Gastroesophageal sphincter (tissue), 4 donors: ENCODE measurements around the gene RBM19. TPM values are rescaled to one million over a fixed set of nuclear protein-coding genes. Genes with fewer than 3 reads are reported as not detected.

Experiments used
- ATAC-seq: fragments of 150-250 bp; one replicate; pipeline ENCODE4 v1.9.1; 2016; ENCODE audit warnings: mild to moderate bottlenecking, moderate library complexity
- H3K27ac ChIP-seq, 4 donors: fragments of 200-600 bp; sonication (generic) in 3 of 4; 1 replicate in 3 of 4; 2 replicates in 1 of 4; pipeline ENCODE4 v1.5.1; 2016 to 2019
- H3K27me3 ChIP-seq: fragments of 200-600 bp; sonication (generic); one replicate; pipeline ENCODE4 v1.5.1; 2019
- H3K36me3 ChIP-seq, 2 donors: fragments of 200-600 bp; sonication (generic); one replicate each; pipeline ENCODE4 v1.5.1; 2019; ENCODE audit warnings: control low read depth in 1 of 2
- H3K4me1 ChIP-seq, 3 donors: fragments of 200-600 bp; sonication (generic); 1 replicate in 2 of 3; 2 replicates in 1 of 3; pipeline ENCODE4 v1.5.1; 2016 to 2019; ENCODE audit warnings: control low read depth in 2 of 3
- H3K4me3 ChIP-seq, 2 donors: fragments of 200-600 bp; sonication (generic); one replicate each; pipeline ENCODE4 v1.5.1; 2019; ENCODE audit warnings: mild to moderate bottlenecking in 1 of 2, moderate library complexity in 1 of 2
- H3K9me3 ChIP-seq, 3 donors: fragments of 200-600 bp; sonication (generic); one replicate each; pipeline ENCODE4 v1.5.1; 2017 to 2019; ENCODE audit warnings: control low read depth in 2 of 3
- EP300 ChIP-seq: sonication (generic); formaldehyde crosslinking; IDR thresholded peaks from one replicate; pipeline ENCODE4 v1.6.1; 2017; ENCODE audit warnings: antibody characterized with exemption, mild to moderate bottlenecking
- POLR2A ChIP-seq, 2 donors: fragments of 450-650 bp; IDR thresholded peaks; one replicate each; pipeline ENCODE4 v1.6.1; 2017; ENCODE audit warnings: antibody characterized with exemption in 2 of 2, mild to moderate bottlenecking in 2 of 2, moderate library complexity in 1 of 2
- POLR2AphosphoS5 ChIP-seq: sonication (generic); formaldehyde crosslinking; IDR thresholded peaks from one replicate; pipeline ENCODE4 v1.6.1; 2017; ENCODE audit warnings: antibody characterized with exemption
- WGBS, 2 donors: methylation state at CpG; one replicate each; pipeline ENCODE4 v1.1.5; 2018; ENCODE audit warnings: low coverage in 1 of 2; 5-methylcytosine and 5-hydroxymethylcytosine counted together
- total RNA-seq, 4 donors: library from RNA; depleted of rRNA; stranded (reverse); fragments of >200 nt; gene quantifications; one replicate each; pipeline ENCODE4 v1.1.0, GENCODE V29; 2016
- TF ChIP-seq, protein P1 (sequence below), 4 experiments: fragments of 200-600 bp in 2 of 4; fragments of 450-650 bp in 2 of 4; sonication (generic) in 1 of 4; IDR thresholded peaks; one replicate each; pipeline ENCODE4 v1.5.1; 2017 to 2019; ENCODE audit warnings: antibody characterized with exemption in 4 of 4, mild to moderate bottlenecking in 2 of 4, moderate library complexity in 2 of 4

Gene RBM19
- total RNA-seq, 4 donors from 2014 or later: 24.5 to 45.3 (median 33.9) TPM

DNA sequence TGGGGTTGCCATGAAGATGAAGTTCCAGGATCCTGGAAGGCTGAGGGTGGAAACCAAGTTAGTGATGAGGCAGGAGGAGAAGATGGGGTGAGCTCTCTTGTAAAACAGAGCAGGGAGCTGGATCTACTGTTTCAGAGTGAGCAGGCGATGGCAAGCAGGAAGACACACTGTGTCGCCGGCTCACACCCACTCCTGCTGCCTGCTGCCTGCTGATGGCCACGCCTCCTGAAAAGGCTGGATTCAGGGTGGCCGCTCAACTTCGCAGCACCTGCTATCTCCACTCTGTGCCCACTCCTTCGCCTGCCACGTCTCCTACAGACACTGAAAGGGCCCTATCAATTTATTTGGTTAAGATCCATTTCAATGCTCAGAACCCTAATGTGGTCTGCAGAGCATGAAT lies 96.1 kb downstream of the RBM19 start:
- Histone ChIP-seq H3K4me3 (no peak overlapping the region), H3K9me3 (no peaks in the 10 kb centered on the region), H3K27me3 (no peaks in the 10 kb centered on the region), H3K27ac (no peak overlapping the region), H3K4me1 (peaks cover 0 to 4% (median 0%) of the 10 kb centered on the region in 3 donors), H3K36me3 (peaks cover 0 to 40% of the 10 kb centered on the region in 2 donors)
- no peak for ATAC-seq
- 50 to 96% methylated on average over 2 to 5 of the region's 8 CpGs for WGBS, 2 donors
- no peak for TF ChIP-seq EP300
- TF ChIP-seq, protein P1, sequence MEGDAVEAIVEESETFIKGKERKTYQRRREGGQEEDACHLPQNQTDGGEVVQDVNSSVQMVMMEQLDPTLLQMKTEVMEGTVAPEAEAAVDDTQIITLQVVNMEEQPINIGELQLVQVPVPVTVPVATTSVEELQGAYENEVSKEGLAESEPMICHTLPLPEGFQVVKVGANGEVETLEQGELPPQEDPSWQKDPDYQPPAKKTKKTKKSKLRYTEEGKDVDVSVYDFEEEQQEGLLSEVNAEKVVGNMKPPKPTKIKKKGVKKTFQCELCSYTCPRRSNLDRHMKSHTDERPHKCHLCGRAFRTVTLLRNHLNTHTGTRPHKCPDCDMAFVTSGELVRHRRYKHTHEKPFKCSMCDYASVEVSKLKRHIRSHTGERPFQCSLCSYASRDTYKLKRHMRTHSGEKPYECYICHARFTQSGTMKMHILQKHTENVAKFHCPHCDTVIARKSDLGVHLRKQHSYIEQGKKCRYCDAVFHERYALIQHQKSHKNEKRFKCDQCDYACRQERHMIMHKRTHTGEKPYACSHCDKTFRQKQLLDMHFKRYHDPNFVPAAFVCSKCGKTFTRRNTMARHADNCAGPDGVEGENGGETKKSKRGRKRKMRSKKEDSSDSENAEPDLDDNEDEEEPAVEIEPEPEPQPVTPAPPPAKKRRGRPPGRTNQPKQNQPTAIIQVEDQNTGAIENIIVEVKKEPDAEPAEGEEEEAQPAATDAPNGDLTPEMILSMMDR (IDR thresholded peaks at IDR 0.05): no peak
- no peak for TF ChIP-seq POLR2AphosphoS5
- TF ChIP-seq POLR2A (IDR thresholded peaks at IDR 0.05): no peak

- no peaks in the 10 kb centered on the region for H3K9me3 ChIP-seq
- H3K27me3 ChIP-seq: no peaks in the 10 kb centered on the region
- 90 to 94% methylated on average over 3 of the region's 3 CpGs for WGBS, 2 donors
- peaks cover 0 to 26% of the 10 kb centered on the region in 2 donors for H3K36me3 ChIP-seq
- H3K4me1 ChIP-seq: peaks cover 0 to 4% (median 0%) of the 10 kb centered on the region in 3 donors
- ATAC-seq: no peak
- H3K27ac ChIP-seq: no peak overlapping the region
- H3K4me3 ChIP-seq: no peak overlapping the region
- TF ChIP-seq EP300 (no peak), POLR2A (IDR thresholded peaks at IDR 0.05) (no peak), POLR2AphosphoS5 (no peak)
- TF ChIP-seq, protein P1 (IDR thresholded peaks at IDR 0.05): no peak
Measured at GRCh38 chr12:113868365-113868764, 97.8 kb downstream of the RBM19 start.

DNA sequence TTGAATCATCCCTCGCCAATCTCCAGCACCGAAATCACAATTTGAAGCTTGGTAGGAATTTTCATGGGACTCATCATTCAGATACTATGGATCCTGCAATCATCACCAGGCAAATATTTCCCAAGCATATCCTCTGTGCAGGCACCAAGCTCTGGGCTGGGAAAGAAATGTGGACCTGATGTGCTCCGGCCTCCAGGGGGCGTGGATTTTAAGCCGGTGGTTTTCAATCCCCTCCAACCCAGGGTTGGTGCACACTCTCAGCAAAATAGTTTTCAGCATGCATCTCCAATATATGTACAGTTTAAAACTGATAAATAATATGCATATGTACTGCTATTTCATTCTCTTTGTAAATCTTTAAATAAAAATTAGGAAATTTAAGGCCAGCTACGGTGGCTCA lies 98.9 kb downstream of the RBM19 start:
- Histone ChIP-seq H3K4me1 (peaks cover 0 to 4% (median 0%) of the 10 kb centered on the region in 3 donors), H3K27ac (no peak overlapping the region), H3K36me3 (peaks cover 0 to 30% of the 10 kb centered on the region in 2 donors), H3K27me3 (no peaks in the 10 kb centered on the region), H3K9me3 (no peaks in the 10 kb centered on the region), H3K4me3 (no peak overlapping the region)
- WGBS, 2 donors: 50 to 60% methylated on average over 2 to 4 of the region's 6 CpGs
- no peak for ATAC-seq
- TF ChIP-seq POLR2A (IDR thresholded peaks at IDR 0.05) (no peak), POLR2AphosphoS5 (no peak)

DNA sequence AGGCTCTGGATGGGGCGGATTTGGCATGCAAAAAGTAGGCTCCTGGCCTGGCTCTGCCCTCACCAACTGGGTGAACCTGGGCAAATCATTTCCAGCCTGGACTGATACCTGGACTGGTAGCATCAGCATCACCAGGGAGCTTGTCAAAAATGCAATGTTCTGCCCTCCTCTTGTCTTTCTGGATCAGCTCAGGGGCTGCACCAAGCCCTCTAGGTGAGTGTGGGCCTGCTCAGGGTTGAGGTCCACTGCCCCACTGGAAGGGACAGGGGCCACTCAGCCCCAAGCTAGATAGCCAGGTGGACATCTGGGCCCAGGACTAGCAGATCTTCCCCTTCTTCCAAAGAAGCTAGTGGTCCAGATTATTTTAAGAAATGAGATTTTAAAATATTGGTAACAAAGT lies 99.6 kb downstream of the RBM19 start:
- peaks cover 0 to 4% (median 0%) of the 10 kb centered on the region in 3 donors for H3K4me1 ChIP-seq
- no peak overlapping the region for H3K4me3 ChIP-seq
- peaks cover 0 to 37% of the 10 kb centered on the region in 2 donors for H3K36me3 ChIP-seq
- no peak overlapping the region for H3K27ac ChIP-seq
- TF ChIP-seq POLR2A (IDR thresholded peaks at IDR 0.05) (no peak), POLR2AphosphoS5 (no peak), EP300 (no peak)
- TF ChIP-seq, protein P1 (IDR thresholded peaks at IDR 0.05): no peak
- H3K9me3 ChIP-seq: no peaks in the 10 kb centered on the region
- ATAC-seq: no peak
- 86 to 100% methylated on average over 1 of the region's 1 CpG for WGBS, 2 donors
- no peaks in the 10 kb centered on the region for H3K27me3 ChIP-seq

DNA sequence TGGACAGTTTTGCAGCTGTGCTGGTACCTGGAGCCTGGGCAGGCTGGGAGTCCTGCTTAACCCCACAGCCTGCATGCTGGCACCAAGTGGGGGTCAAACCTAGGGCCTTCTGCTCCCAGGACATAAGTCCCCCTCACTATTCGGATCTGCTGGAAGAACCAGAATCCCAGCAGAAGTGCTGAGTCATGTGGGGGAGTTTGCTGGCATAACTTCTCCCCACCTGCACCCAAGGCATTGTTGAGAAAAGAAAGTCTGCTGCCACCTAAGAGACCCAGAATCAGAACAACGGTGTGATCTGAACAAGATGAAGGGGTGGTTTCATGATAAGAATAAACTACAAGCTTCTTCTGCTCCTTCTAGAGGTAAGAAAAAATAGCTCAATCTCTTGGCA lies 102.7 kb downstream of the RBM19 start:
- TF ChIP-seq POLR2AphosphoS5: no peak
- TF ChIP-seq POLR2A (IDR thresholded peaks at IDR 0.05): no peak
- TF ChIP-seq, protein P1 (IDR thresholded peaks at IDR 0.05): no peak
- no peak for TF ChIP-seq EP300
- no peaks in the 10 kb centered on the region for H3K9me3 ChIP-seq
- 71 to 100% methylated on average over 1 of the region's 2 CpGs for WGBS, 2 donors
- peaks cover 0 to 49% of the 10 kb centered on the region in 2 donors for H3K36me3 ChIP-seq
- no peak overlapping the region for H3K4me3 ChIP-seq
- peaks cover 0 to 4% (median 0%) of the 10 kb centered on the region in 3 donors for H3K4me1 ChIP-seq
- H3K27me3 ChIP-seq: no peaks in the 10 kb centered on the region
- ATAC-seq: no peak
- no peak overlapping the region for H3K27ac ChIP-seq
